ENCODE data around the gene GTF3C4.

DNA sequence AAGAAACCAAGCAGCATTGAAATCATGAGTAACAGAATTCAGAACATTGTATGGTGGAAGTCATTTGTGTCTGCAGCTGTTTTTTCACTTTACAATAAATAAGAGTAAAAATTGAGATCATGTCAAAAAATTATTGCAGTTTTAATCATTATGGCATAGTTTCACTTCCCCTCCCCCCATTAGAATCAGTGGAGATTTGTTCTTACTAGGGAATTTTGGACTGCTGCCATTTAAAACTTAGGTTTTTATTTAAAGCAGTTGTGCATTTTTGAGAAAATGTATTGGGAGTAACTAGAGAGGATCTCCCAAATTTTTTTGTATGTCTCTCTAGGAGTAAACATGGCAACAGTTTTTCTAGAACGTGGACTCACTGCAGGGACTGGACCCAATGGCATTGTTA is 20.4 kb downstream of the GTF3C4 start:
- TF ChIP-seq, protein P1, sequence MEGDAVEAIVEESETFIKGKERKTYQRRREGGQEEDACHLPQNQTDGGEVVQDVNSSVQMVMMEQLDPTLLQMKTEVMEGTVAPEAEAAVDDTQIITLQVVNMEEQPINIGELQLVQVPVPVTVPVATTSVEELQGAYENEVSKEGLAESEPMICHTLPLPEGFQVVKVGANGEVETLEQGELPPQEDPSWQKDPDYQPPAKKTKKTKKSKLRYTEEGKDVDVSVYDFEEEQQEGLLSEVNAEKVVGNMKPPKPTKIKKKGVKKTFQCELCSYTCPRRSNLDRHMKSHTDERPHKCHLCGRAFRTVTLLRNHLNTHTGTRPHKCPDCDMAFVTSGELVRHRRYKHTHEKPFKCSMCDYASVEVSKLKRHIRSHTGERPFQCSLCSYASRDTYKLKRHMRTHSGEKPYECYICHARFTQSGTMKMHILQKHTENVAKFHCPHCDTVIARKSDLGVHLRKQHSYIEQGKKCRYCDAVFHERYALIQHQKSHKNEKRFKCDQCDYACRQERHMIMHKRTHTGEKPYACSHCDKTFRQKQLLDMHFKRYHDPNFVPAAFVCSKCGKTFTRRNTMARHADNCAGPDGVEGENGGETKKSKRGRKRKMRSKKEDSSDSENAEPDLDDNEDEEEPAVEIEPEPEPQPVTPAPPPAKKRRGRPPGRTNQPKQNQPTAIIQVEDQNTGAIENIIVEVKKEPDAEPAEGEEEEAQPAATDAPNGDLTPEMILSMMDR (conservative IDR thresholded peaks at IDR 0.05 in 1 of 2, IDR thresholded peaks at IDR 0.05 in 1 of 2; ENCODE audit: extremely low read depth in 1 of 2, insufficient read depth in 1 of 2, low read depth in 1 of 2, low read length in 2 of 2) = no peak
- no peak for TF ChIP-seq EZH2 (IDR thresholded peaks at IDR 0.05; ENCODE audit: borderline replicate concordance, low read length)
